ENCODE measurements around the gene GREB1L.
"Not testable (repeated sequence)": the region's sequence is repeated elsewhere in the genome, so short reads cannot be mapped to it uniquely, and the experiment has no call there.

GRCh38 chr18:21369597-21369996 lies 127.6 kb downstream of the GREB1L start:
- not testable (repeated sequence) for TF ChIP-seq PBX3 (IDR thresholded peaks at IDR 0.05); GABPA (IDR thresholded peaks at IDR 0.05; ENCODE audit: low read depth); REST (IDR thresholded peaks at IDR 0.05; ENCODE audit: low read depth, low read length); TCF12 (IDR thresholded peaks at IDR 0.05); CTCF (IDR thresholded peaks at IDR 0.05); SIN3A (IDR thresholded peaks at IDR 0.05; ENCODE audit: borderline replicate concordance, low read depth, low read length); RAD21 (IDR thresholded peaks at IDR 0.05; ENCODE audit: low read length); RCOR1 (IDR thresholded peaks at IDR 0.05; ENCODE audit: low read length); FOXM1 (IDR thresholded peaks at IDR 0.05; ENCODE audit: low read depth)

Data from SK-N-SH (cell line).